OCI-LY7 (cell line): Measurements from ENCODE around the gene PRKAG2.

Experiments used
- EZH2phosphoT487 ChIP-seq: fragments of 200-600 bp; sonication (generic); IDR thresholded peaks from 2 replicates; pipeline ENCODE4 v1.6.1; 2018; ENCODE audit warnings: low read depth, borderline replicate concordance, mild to moderate bottlenecking, mixed run types, antibody characterized with exemption, low read length, moderate library complexity, mixed read lengths
- TF ChIP-seq, protein P1 (sequence below): fragments of 200-600 bp; sonication (generic); conservative IDR thresholded peaks from 2 replicates; pipeline ENCODE4 v1.5.1; 2014; ENCODE audit warnings: mild to moderate bottlenecking, antibody characterized with exemption, low read length, moderate library complexity, mixed read lengths

DNA sequence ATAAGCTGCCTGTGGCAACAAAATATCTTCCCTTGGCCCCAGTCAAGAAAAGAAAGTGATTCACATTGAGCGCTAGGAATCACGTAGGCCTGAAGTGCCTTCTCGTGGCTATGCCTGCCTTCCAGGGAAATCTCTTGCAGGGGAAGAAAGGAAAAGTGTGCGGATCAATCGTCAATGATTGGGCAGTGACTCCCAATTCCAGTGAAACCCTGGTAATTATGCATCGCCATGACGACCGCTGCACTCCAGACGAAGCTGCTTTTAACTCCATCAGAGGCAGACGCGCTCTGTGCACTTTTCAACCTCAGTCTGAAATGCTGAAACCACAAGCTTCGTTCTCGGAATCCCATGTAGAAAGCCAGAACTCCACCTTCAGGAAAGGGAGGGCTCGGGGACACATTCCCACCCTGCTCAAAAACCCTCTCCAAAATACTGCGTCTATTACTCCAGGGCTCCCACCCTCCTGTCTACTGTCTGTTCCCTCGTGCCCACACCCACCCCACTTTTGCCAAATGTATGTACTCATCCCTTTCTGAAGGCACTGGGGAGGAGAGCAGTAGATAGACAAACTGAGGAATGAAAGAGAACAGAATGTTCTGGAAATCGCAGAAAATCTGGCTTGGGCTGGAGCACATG, 24.2 kb upstream of the PRKAG2 start:
- TF ChIP-seq, protein P1, sequence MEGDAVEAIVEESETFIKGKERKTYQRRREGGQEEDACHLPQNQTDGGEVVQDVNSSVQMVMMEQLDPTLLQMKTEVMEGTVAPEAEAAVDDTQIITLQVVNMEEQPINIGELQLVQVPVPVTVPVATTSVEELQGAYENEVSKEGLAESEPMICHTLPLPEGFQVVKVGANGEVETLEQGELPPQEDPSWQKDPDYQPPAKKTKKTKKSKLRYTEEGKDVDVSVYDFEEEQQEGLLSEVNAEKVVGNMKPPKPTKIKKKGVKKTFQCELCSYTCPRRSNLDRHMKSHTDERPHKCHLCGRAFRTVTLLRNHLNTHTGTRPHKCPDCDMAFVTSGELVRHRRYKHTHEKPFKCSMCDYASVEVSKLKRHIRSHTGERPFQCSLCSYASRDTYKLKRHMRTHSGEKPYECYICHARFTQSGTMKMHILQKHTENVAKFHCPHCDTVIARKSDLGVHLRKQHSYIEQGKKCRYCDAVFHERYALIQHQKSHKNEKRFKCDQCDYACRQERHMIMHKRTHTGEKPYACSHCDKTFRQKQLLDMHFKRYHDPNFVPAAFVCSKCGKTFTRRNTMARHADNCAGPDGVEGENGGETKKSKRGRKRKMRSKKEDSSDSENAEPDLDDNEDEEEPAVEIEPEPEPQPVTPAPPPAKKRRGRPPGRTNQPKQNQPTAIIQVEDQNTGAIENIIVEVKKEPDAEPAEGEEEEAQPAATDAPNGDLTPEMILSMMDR, result no peak
- no peak for TF ChIP-seq EZH2phosphoT487
